ENCODE results near the gene MLC1.

GRCh38 chr22:50027639-50028537 lies 57.3 kb downstream of the MLC1 start:
- TF ChIP-seq, protein P1, sequence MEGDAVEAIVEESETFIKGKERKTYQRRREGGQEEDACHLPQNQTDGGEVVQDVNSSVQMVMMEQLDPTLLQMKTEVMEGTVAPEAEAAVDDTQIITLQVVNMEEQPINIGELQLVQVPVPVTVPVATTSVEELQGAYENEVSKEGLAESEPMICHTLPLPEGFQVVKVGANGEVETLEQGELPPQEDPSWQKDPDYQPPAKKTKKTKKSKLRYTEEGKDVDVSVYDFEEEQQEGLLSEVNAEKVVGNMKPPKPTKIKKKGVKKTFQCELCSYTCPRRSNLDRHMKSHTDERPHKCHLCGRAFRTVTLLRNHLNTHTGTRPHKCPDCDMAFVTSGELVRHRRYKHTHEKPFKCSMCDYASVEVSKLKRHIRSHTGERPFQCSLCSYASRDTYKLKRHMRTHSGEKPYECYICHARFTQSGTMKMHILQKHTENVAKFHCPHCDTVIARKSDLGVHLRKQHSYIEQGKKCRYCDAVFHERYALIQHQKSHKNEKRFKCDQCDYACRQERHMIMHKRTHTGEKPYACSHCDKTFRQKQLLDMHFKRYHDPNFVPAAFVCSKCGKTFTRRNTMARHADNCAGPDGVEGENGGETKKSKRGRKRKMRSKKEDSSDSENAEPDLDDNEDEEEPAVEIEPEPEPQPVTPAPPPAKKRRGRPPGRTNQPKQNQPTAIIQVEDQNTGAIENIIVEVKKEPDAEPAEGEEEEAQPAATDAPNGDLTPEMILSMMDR (conservative IDR thresholded peaks at IDR 0.05; ENCODE audit: low read depth, low read length) = no peak
- TF ChIP-seq POLR2A (IDR thresholded peaks at IDR 0.05; ENCODE audit: low read depth, low read length) (no peak), MAZ (IDR thresholded peaks at IDR 0.05; ENCODE audit: borderline replicate concordance, low read depth, low read length) (no peak), RAD21 (IDR thresholded peaks at IDR 0.05; ENCODE audit: low read length) (no peak), NFE2L2 (IDR thresholded peaks at IDR 0.05; ENCODE audit: low read depth, low read length) (no peak), USF2 (IDR thresholded peaks at IDR 0.05; ENCODE audit: low read depth, low read length) (no peak), CHD1 (IDR thresholded peaks at IDR 0.05; ENCODE audit: low read depth, low read length) (no peak), ELK1 (IDR thresholded peaks at IDR 0.05; ENCODE audit: borderline replicate concordance, low read depth, low read length) (no peak), CEBPB (IDR thresholded peaks at IDR 0.05; ENCODE audit: low read depth, low read length) (no peak), RCOR1 (IDR thresholded peaks at IDR 0.05; ENCODE audit: insufficient replicate concordance, low read length) (no peak), FOS (IDR thresholded peaks at IDR 0.05; ENCODE audit: low read depth, low read length) (no peak), MAFK (IDR thresholded peaks at IDR 0.05; ENCODE audit: low read depth, low read length) (no peak), RFX5 (IDR thresholded peaks at IDR 0.05; ENCODE audit: low read depth, low read length) (no peak)
